ENCODE measurements around the gene RAB11A.
A peak's percentile ranks its signal among the peaks of the same experiment; 100 is the strongest.

Gene RAB11A

DNA sequence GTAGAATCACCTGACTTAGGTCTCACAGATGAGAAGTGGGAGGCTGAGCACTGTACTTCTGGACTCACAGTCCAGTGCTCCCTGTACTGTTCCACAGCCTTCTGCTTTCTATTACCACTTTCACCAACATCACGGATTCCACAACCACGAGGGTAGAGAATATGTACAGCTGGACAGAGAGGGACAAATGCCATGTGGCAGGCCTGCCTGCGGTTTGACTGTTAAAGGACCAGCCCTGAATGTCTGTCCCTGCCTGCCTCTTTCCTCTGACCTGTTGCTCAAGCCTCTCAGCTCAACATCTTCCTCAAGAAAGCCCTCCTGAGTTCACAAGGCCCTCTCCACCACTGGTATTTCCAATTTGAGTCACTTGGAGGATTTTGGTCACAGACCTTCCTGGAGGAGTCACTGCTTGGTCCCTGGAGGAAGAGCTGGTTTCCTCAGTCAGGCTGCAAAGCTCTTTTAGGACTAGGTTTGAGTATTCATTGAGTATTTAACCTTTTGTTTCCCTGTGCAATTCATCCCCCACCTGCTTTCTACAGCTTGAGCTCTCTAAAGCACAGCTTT, 49.1 kb downstream of the RAB11A start:
- DNase-seq, result no peak

DNA sequence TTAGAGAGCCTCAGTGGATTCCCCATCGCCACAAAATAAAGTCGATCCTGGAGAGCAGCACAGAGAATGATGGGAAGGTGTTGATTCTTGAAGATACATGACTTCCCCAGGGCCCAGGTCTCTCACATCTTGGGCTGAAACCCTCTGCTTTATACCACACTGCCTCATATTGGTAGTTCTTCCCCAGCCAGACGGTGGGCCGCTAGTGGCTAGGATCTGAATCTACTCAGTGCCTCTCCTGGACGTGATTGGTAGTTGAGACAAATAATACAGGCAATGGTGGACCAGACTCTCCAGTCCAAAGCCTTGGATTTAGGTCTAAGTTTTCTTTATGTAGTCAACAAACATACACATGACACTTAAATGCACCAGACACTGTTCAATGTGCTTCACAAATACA, 49.7 kb downstream of the RAB11A start:
- DNase-seq, result no peak

DNA sequence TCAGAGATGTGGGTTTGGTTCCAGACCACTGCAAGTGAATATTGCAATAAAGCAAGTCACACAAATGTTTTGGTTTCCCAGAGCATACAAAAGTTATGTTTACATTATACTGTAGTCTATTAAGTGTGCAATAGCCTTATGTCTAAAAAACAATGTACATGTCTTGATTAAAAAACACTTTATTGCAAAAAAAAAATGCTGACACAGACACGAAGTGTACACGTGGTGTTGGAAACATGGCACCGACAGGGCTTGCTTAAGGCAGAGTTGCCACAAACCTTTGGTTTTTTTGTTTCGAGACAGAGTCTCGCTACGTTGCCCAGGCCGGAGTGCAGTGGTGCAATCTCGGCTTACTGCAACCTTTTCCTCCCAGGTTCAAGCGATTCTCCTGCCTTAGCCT, 50.1 kb downstream of the RAB11A start:
- no peak for DNase-seq

DNA sequence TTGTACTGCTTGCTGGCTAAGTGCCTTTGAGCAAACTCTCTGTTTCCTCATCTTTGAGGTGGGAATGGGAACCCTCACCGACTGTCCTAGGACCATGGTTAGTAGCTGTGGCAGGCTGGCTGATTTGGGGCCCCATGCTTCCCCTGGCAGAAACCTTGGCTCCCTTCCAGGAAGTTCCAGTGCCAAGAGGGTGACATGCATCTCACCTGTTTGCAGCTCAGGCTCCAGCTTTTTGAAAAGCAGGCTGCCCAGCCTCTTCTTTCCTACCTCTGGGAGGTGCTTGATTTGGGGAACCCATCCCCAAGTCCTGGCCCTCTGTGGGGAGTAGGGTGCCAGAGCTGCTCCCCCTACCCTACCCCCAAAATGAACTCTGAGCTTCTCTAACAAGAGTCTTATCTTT, 50.8 kb downstream of the RAB11A start:
- DNase-seq, result no peak

DNA sequence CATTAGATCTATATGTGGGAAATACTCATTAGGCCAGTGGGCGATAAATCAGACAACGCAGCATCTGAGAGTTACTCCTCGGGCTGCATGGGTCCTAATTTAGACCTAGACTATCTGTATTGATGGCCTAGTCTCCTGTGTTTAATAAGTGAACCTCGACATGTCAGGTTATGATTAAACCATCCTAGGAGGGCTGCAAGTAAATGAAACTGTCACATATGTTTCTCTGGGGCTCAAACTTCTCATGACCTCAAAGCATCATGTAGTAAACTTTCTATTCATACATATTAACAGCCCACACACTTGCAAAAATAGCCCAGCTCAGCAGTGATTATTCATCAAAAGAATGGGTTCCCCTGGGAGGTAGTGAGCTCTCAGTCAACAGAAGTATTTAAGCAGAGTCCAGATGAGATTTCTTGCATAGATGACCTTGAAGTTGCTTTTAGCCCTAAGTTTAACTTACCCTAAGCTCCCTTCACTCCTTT, 51.6 kb downstream of the RAB11A start:
- no peak for DNase-seq

DNA sequence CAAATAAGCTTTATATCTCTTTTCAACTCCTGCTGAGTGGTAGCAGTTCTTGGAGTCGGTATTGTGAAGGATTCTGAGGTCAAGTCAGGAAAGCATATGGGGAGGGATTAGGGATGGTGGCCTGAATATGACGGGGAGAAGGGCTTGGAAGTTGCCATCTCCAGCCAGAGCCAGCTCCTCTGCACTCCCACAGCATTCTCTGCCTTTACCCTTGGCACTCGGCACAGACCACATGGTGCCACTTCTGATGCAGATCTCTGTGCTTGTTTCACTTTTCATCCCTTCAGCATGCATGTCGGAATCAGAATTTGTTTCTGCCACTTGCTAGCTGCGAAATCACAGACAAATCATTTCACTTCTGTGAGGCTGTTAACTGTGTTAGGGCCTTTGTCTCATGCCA, 52.5 kb downstream of the RAB11A start:
- DNase-seq, result peak; percentile 34

DNA sequence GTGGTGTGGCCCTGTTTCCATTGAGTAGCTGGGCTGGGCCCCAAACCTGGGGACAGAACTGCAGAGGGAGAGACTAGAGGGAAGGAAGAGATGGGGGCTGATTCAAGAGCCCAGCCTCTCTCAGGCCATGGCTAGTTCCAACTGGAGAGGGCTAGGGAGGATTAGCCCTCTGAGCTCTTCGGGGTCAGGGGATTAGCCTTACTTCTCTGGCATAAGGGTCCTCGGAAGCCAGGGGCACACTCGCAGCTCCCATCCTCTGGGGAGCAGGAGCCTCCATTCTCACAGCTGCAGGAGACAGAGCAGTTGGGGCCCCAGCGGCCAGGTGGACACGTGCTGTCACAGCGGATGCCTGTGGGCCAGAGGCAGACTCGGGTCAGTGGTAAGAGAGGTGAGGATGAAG, 53.3 kb downstream of the RAB11A start:
- no peak for DNase-seq

DNA sequence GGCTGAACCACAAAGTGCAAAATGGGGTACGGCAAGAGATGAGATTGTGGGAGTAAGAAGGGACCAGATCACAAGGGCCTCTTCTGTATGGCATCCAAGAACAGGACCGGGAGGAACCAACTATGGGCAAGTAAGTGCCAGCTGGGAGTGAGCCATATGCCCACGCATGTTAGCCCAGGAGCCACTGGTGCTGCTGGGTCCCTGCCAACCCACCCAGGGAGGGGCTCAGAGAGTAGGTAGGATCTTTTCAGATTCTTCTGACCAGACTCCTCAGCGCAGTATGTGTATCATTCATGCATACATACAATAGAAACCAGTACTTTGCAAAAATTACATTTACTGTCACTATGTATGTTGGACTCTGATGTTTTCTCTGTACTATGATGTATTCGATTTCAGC, 54.0 kb downstream of the RAB11A start:
- no peak for DNase-seq

DNA sequence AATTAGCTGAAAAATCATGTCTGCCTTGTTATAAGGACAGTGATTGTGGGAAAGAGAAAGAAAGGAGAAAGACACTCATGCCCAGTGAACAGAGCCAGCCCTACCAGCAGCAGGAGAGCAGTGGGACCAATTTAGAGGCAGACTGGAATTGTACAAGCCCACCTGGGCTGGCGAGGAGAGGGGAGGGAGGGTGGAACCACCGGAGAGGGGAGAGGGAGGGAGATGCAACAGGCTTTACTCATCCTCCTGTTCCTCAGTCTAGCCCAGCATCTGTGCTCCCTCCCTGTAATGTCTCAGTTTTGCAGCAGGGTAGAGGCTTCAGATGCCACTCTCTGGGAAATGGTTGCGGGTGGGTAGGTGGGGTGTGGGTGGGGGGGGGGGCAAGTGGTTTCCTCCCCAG, 54.7 kb downstream of the RAB11A start:
- no peak for DNase-seq

DNA sequence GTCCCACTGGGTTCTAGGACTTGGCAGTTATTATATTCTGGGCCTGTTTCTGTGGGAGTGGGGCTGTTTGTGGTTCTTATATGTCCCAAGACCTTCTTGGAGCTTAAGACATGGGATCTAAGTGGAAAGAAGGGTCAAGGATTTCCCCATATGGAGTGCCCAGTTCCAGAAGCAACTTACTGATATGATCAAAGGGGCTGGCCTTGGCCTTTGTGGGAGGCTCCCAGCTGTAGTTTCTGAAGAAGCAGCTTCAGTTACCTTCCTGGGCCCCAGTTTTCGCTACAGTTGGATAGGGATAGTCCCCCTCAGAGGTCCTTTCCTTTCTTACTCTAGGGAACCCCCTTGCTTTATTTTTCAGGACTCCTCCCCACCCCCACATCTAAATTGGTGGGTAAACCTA, 56.0 kb downstream of the RAB11A start:
- no peak for DNase-seq

DNA sequence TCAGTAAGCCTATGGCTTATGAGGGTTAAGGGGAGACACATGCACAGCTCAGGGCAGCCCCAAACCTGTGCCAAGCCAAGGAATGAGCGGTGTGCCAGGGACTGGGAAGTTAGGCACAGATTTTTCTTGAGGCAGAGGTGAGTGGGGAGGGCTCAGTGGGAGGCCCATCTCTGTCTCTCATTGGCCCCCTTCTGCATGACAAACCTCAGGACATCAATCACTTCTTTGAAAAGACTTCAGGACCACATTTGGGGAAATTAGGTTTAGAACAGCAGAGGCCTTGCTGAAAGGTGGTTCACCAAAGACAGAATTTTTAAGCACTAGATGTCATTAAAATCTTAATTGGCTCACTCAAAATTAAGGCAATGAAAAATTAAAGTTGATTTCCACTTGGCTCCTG, 57.2 kb downstream of the RAB11A start:
- no peak for DNase-seq

DNA sequence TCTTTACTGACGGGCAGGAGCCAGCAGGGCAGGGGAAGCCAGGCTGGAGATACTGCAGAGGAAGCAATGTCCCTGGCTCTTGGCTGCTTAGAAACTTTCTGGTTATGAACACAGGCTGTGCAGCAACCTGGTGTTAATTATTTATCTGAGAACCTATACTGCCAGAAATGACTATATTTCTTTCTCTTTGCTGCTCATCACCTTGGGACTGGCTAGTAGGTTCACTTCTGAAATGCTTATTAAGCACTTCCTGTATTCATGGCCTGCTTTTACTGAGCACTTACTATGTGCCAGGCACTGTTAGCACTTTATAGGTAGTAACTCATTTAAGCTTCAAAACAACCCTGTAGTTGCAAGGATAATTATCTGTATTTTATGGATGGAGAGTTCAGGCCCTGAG, 57.6 kb downstream of the RAB11A start:
- DNase-seq, result no peak

DNA sequence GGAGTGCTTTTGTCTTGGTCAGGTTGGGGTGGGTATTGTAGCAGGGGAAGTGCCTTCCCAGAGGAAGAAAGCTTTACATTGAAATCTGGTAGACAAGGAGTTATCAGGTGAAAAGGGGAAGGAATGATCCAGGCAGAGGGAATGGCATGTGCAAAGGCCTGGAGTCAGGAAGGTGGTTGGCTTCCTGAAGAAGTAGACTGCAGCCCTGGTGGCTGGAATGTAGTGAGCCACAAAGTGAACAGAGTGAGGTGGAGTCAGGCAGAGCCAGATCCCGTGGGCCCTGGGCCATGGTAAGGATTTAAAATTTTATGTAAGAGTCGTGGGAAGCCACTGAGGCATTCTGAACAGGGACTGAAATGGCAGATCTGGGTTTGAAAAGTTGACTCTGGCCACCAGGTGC, 58.3 kb downstream of the RAB11A start:
- no peak for DNase-seq

DNA sequence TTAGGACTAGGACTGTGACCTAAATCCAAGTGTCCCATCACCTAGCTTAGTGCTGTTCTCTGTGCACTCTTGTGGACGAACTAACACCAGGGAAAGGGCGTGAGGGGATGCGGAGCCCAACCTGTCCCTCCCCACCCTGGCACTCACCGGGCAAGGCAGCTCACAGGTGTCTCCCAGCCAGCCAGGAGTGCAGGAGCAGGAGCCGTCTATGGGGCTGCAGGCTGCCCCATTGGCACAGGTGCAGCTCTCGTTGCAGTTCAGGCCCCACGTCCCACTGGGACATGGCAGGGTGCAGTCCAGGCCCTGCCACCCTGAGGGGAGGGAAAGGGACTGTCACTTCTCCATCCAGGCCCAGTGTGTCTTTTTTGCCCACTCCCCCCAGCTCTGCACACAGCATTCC, 60.3 kb downstream of the RAB11A start:
- DNase-seq, result no peak

DNA sequence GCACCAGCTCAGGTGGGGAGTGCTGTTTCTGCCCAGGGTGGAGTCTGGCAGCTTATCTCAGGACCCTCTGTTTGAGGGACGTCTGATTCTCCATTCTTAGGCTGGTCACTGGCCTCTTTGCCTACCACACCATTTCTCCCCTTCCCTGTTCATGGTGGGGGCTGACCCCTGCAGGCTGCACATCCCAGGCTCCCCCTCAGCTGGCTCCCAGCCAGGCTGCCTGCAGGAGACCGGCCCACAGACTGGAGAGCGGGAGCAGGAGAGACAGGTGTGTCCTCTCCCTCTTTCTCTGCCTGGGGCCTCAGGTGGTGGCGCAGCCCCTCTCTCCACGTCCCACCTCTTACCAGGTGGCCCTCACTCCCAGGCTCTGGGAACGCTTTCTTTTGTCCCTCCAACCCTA, 60.8 kb downstream of the RAB11A start:
- no peak for DNase-seq

DNA sequence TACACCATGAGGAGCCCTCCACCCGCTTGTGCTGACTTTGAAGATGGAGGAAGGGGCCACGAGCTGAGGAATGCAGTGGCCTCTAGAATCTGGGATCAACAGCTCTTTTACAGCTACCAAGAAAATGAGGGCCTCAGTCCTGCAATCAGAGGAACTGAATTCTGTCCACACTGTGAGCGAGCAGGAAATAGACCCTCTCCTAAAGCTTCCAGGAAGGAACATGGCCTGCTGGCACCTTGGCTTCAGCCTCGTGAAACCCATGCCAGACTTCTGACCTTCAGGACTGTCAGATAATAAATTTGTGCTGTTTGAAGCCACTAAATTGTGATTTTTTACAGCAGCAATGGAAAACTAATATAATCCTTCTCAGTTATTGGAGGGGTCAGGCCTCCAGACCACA, 61.9 kb downstream of the RAB11A start:
- no peak for DNase-seq

DNA sequence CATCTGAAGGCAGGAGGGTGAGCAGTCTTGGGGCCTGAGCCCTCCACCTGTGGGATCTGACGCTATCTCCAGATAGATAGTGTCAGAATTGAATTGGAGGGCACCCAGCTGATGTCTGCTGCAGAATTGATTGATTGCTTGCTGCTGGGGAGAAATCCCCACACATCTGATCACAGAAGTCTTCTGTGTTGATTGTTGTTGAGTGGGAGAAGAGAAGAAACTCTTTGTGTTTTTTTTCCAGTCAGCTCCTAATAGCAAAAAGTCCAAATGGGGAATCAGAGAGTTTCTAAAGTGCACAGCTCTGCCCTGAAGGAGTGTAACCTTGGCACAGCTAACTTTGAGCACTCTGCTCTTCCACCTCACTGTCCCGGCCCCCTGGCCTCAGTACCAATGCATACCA, 66.1 kb downstream of the RAB11A start:
- DNase-seq, result no peak

DNA sequence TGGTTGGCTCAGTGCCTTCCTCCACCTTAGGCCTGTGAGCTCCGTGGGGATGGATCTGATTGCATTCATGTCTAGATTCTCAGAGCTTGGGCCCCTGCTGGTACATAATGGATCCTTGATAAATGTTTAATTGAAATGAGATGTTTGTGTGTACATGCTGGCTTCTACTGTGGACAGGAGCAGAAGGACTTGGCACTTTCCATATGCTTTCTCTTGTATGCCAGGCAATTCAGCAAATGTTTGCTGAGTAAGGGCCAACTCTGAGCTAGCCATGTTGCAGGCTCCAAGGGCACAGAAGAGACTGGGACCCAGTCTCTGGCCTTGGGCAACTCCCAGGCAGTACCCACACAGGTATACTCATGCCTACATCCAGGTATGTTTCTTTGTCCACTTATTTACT, 67.0 kb downstream of the RAB11A start:
- no peak for DNase-seq

DNA sequence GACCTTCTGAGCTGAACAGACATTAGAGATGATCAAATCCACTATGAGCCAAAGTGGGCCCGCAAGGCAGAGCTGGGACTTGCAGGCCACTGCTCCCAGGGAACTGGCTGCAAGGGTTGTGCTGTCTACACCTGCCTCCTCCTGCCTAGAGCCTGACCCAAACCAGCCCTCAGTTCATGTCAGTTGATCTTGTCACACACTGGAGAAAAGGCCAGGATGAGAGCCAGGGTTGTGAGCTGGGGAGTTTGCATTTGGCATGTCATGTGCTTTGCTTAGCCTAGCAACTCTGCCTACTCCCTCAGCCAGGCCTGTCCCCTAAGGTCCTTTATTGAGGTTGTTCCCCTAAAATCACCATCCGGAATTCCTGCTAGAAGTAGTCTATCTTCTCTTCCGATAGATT, 67.8 kb downstream of the RAB11A start:
- DNase-seq, result no peak

DNA sequence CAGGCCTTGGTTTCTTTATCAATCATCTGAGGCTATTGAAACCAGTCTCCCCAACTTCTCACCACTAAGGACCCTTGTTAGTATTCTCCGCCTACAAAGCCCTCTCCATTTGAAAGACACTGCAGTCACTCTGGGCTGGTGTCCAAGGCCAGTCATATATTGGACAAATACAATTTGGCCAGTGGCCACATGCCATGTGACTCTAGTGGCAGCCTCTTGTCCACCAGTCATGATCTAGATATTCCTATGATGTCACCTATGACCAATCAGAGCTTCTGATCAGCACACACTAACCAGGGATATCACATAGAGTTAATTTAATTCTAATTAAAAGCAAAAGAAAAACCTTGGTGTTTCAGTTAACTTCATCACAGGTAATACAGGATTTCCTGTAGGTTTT, 68.2 kb downstream of the RAB11A start:
- DNase-seq, result no peak

DNA sequence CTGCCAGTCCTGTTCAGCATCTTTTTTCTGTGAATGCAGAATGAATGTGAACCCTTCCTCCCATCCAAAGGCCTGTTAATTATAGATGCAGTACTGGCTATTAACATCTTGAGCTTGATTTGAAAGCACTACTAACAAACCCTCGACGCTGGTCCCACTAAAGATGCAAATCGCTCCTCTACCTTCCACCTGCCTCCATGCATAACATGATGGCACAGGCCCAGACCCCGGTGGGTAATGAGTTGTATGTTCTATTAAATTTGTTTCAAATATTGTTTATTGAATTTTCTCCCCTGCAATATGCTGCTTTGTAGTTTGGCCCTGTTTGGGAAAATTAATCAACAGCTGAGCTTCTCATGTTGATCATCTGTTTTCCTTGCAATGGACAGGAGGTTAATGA, 69.3 kb downstream of the RAB11A start:
- DNase-seq, result no peak

DNA sequence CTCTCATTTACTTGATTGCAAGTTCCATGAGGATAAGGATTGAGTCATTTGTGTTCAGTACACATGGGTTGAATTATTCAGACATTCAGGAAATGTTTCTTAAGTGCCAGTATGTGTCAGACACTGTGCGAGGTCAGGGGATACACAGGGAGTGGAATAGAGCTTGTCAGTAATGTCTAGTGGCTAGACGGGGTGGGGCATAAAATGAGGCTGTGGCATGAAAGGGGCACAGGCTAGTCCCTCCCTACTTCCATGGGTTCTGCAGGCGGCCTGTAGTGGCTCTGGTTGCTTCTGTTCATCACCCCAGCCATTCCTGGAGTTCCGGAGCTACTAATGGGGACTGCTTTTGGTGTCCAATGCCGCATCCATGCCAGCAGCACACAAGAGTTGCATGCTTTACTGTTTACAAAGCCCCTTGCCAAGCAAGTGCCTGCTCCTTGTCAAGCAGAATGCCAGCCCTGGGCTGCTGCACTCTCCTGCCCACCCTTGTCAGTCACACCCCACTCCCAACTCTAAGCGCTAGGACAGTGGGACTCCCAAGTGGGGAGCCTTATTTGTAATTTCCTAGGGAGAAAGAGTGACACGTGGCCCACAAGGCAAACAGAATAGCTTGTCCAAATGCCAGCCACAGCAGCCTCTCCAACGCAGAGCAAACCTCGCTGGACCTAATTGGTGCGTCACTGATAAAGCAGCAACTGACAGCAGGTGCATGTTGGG, 70.8 kb downstream of the RAB11A start:
- no peak for DNase-seq

DNA sequence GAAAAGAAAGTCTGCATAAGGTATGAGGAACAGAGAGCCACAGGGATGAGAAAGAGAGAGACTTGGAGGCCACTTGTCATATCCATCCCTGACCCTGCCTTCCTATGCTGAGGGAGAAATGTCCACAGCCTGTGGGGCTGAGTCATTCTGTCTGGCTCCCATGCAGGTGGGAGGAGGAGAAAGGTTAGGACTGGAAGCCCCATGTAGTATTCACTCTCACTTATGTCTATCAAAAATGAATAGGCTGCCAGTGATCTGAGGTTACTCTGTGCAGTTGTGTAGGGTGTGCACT, 71.3 kb downstream of the RAB11A start:
- no peak for DNase-seq

Measured in midbrain (tissue), 1 donor.